ENCODE results near the gene CITED1. TPM values are rescaled to one million over a fixed set of nuclear protein-coding genes. Genes with fewer than 3 reads are reported as not detected.

The CITED1 gene
- total and polyA plus RNA-seq, 8 donors = 0.49 to 1.5 (median 1.1) TPM; not detected in 2

DNA sequence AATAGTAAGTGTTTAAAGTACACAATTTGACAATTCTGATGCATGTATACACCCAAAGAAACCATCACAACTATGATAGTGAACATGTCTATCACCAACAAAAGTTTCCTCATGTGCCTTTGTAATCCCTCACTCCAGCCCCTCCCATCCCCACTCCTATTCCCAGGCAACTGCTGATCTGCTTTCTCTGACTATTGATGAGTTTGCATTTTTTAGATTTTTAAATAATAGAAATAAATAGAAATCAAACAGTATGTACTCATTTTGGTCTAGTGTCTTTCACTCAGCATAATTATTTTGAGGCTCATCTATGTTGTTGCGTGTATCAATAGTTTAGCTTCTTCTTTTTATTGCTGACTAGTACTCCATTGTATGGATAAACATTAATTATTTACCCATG lies 23.4 kb downstream of the CITED1 start:
- Histone ChIP-seq H3K4me3 (no peak overlapping the region), H3K36me3 (no peaks in the 10 kb centered on the region), H3K27me3 (peaks cover 0 to 1% (median 0%) of the 10 kb centered on the region in 4 donors), H3K27ac (no peak overlapping the region), H3K4me1 (no peaks in the 10 kb centered on the region), H3K9me3 (no peaks in the 10 kb centered on the region)
- TF ChIP-seq, protein P1, sequence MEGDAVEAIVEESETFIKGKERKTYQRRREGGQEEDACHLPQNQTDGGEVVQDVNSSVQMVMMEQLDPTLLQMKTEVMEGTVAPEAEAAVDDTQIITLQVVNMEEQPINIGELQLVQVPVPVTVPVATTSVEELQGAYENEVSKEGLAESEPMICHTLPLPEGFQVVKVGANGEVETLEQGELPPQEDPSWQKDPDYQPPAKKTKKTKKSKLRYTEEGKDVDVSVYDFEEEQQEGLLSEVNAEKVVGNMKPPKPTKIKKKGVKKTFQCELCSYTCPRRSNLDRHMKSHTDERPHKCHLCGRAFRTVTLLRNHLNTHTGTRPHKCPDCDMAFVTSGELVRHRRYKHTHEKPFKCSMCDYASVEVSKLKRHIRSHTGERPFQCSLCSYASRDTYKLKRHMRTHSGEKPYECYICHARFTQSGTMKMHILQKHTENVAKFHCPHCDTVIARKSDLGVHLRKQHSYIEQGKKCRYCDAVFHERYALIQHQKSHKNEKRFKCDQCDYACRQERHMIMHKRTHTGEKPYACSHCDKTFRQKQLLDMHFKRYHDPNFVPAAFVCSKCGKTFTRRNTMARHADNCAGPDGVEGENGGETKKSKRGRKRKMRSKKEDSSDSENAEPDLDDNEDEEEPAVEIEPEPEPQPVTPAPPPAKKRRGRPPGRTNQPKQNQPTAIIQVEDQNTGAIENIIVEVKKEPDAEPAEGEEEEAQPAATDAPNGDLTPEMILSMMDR (IDR thresholded peaks at IDR 0.05) = no peak
- ATAC-seq (no peak), DNase-seq (no peak), FAIRE-seq (no peak)
- intact Hi-C loops (cut with DNase I) = no loop called here
- 95 to 96% methylated on average over 1 of the region's 1 CpG for WGBS, 2 donors

DNA sequence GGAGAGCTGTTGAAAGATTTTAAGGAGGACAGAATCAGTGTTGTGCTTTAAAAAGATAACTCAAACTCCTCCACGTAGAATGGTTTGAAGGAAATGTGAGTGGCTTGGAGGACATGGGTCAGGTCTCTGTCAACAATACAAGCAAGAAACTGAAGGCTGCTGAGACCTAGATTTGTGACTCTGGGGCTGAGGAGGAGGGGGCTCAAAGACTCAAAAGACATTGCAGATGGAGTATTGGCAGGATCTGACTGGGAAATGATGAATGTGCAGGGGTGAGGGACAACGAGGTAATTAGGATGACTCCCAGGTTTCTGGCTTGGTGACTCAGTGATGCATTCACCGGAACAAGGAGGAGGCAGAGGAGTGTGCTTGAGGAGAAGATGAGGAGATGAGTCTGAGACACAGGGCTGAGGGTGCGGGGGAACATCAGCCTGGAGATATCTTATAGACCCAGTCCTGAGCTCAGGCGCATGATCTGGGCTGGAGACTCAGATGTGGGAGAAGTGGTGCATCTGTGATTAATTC lies 25.3 kb downstream of the CITED1 start:
- ATAC-seq (no peak), FAIRE-seq (no peak), DNase-seq (no peak)
- TF ChIP-seq, protein P1 (IDR thresholded peaks at IDR 0.05) = no peak
- no peaks in the 10 kb centered on the region for H3K27me3 ChIP-seq
- H3K4me1 ChIP-seq = peaks cover 2 to 6% (median 4%) of the 10 kb centered on the region in 3 donors
- intact Hi-C loops (cut with DNase I) = no loop called here
- WGBS, 2 donors = 57 to 59% methylated on average over 5 of the region's 5 CpGs
- no peaks in the 10 kb centered on the region for H3K9me3 ChIP-seq
- peaks cover 0 to 4% (median 2%) of the 10 kb centered on the region in 3 donors for H3K36me3 ChIP-seq
- H3K4me3 ChIP-seq = no peak overlapping the region
- H3K27ac ChIP-seq = no peak overlapping the region

DNA sequence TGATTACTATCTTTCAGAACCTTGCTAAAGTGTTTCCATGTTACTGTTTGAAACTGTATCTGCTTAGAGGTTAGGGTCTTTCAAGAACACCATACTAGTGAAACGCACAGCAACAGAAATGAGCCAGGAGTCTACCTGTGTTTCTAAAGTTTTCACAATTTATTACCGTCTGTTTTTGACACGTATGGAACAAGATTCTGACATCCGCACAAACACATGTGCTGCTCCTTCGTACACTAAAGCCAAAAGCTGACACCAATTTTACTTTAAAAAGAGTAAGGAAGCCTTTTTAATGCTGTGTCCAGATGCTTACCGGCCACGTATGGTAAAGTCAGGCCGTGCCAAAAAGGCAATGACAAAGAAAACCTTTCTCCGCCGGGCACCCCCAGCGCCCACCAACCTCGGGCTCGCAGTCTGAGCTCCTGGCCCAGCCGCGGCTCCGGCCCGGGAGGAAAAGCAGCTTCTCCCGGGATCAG lies 29.2 kb downstream of the CITED1 start:
- no peaks in the 10 kb centered on the region for H3K27me3 ChIP-seq
- peak overlapping the region; percentile 46 to 78 (median 74) for H3K27ac ChIP-seq
- TF ChIP-seq, protein P1 (IDR thresholded peaks at IDR 0.05) = no peak
- DNase-seq (no peak), ATAC-seq (peak in 2 of 4 donors; percentile 1 to 2), FAIRE-seq (no peak)
- WGBS, 2 donors = 0 to 1% methylated on average over 15 to 18 of the region's 18 CpGs
- H3K4me3 ChIP-seq = peak overlapping the region; percentile 71 to 83 (median 78)
- H3K9me3 ChIP-seq = no peaks in the 10 kb centered on the region
- H3K36me3 ChIP-seq = peaks cover 4 to 42% (median 26%) of the 10 kb centered on the region in 3 donors
- intact Hi-C loops (cut with DNase I) = no loop called here
- H3K4me1 ChIP-seq = peaks cover 7 to 14% (median 12%) of the 10 kb centered on the region in 3 donors

DNA sequence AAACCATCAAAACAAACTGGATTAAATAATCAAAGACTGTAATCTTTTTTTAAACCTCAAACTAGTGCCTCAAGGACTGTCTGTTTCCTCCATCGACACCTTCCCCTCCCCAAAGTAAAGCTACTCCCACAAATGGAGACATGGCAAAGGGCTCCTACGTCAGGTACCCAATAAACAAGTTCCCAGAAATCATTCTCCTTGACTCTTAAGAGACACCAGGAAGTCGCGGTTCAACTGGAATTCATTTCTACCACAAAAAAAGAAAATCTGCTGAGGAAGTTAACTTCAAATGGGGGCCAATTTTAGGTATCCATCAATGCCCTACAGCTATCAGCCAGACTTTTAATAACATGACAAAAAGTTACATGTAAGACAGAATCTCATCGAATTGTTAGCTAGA lies 31.2 kb downstream of the CITED1 start:
- no peak overlapping the region for H3K27ac ChIP-seq
- TF ChIP-seq, protein P1 (IDR thresholded peaks at IDR 0.05) = no peak
- H3K4me1 ChIP-seq = peaks cover 7 to 14% (median 12%) of the 10 kb centered on the region in 3 donors
- FAIRE-seq = no peak
- no peaks in the 10 kb centered on the region for H3K27me3 ChIP-seq
- H3K36me3 ChIP-seq = peaks cover 4 to 58% (median 36%) of the 10 kb centered on the region in 3 donors
- ATAC-seq = no peak
- WGBS, 2 donors = 29 to 70% methylated on average over 5 of the region's 5 CpGs
- intact Hi-C loops (cut with DNase I) = no loop called here
- no peaks in the 10 kb centered on the region for H3K9me3 ChIP-seq
- peak overlapping the region in 2 of 4 donors; percentile 71 to 79 for H3K4me3 ChIP-seq
- DNase-seq = no peak

DNA sequence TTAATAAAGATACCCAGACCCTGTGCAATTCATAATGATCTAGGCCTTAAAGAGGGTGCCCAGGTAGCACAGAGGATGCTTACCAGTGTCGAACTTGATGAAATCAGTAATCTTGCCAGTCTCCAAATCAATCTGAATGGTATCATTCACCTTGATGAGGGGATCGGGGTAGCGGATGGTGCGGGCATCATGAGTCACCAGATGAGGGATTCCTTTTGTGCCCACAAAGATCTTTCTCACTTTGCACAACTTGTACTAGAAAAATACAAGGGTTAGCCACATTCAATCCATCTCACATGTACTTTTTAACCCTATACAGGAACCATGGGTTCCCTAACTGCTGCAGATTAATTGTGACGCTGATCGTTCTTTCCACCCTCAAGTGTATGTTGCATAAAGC lies 32.0 kb downstream of the CITED1 start:
- intact Hi-C loops (cut with DNase I) = no loop called here
- peaks cover 4 to 66% (median 36%) of the 10 kb centered on the region in 3 donors for H3K36me3 ChIP-seq
- peak overlapping the region in 1 of 4 donors; percentile 79 for H3K4me3 ChIP-seq
- FAIRE-seq (no peak), DNase-seq (no peak), ATAC-seq (no peak)
- H3K9me3 ChIP-seq = no peaks in the 10 kb centered on the region
- H3K27ac ChIP-seq = no peak overlapping the region
- TF ChIP-seq, protein P1 (IDR thresholded peaks at IDR 0.05) = no peak
- H3K27me3 ChIP-seq = no peaks in the 10 kb centered on the region
- H3K4me1 ChIP-seq = peaks cover 7 to 14% (median 12%) of the 10 kb centered on the region in 3 donors
- WGBS, 2 donors = 81 to 92% methylated on average over 6 of the region's 6 CpGs

Data from pancreas (tissue), 10 donors.